ENCODE data around the gene TXLNB.
"Not testable (repeated sequence)": the region's sequence is repeated elsewhere in the genome, so short reads cannot be mapped to it uniquely, and the experiment has no call there.

TXLNB gene

GRCh38 chr6:139311831-139312230, 20.0 kb upstream of the TXLNB start:
- DNase-seq (ENCODE audit: low read depth), result no peak

DNA sequence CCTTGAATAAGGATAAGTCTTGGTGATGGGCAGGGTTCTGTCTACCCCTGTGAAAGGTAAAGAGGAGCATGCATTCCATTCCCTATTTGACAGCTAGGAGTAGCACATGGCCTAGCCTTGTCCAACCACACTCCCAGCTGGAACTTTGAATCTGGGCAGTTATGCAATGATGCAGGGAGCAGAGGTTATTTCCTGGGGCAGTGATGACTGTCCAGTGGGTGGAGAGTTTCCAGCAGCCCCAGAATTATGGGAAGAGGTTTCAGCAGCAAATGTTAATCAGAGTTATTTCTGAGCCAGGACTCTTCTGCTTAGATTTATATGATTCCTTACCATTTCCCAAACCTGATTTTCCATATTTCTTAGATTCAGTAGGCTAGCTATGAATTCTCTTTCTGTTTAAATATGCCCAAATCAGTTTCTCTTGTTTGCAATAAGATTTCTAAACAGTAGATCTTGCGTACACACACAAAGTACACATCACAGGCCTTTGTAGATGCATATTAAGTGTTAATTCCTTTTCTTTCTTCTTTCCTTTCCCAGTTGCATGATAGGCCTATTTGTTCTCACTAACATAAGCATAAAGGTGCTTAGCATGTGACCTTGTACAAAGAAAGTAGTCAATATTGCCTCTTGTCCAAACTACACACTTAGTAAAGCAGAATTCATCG, 17.3 kb upstream of the TXLNB start:
- DNase-seq (ENCODE audit: low read depth), result no peak

DNA sequence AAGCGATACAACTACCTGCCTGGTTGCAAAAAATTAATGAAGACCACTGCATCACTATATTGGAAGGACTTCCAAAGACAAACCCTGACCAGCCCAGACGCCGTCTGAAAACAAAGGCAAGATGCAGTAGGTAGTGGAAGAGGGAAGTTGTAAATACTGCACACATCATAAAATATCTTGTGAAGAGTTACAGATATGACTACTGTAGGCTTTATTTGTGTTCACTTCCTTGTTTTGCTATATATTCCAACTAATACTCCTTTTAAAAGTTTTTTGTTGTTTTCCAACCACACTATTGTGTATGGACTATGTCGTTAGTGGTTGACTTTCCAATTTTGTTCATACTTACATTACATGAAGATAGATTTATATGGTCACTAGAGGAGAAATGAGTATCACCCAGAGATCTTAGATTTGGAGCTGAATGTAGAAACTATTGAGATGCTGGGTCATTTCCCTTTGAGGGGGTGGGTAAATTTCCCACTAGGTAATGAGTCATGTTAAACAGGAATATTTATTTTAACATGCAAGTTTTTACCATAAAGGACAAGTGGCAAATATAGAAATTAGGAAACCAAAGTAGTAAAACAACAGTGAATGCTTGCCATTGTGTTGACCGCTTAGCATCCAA, 16.6 kb upstream of the TXLNB start:
- DNase-seq (ENCODE audit: low read depth), result no peak

DNA sequence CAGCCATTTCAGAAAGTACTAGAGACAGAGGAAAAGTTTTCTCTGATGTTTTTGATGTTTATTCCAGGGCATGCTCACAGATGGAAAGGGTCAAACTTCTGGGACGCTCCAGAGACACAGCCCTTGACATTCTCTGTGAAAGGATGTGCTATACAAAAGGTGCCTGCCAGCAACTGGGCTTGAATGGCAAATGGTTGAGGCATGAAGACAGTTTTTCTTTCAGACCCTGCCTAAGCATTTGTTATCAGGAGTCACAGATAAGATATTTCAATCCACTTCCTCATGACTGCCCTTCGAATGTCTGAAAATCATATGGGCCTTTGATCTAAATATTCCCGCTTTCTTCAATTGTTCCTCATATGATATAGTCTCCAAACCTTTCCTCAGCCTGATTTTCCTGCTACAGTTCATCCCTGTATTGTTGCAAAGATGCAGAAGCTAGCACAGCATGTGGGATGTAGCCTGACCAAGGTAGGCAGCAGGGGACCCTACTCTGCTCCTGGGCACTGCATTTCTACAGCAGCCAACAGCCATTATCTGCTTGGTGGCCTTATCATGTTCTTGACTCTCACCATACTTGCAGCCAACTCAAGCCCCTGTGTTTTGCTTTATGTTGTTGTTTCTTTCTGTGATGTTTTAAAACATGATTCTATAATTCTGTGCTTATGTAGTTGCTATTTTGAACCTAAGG, 14.6 kb upstream of the TXLNB start:
- DNase-seq (ENCODE audit: low read depth), result no peak

DNA sequence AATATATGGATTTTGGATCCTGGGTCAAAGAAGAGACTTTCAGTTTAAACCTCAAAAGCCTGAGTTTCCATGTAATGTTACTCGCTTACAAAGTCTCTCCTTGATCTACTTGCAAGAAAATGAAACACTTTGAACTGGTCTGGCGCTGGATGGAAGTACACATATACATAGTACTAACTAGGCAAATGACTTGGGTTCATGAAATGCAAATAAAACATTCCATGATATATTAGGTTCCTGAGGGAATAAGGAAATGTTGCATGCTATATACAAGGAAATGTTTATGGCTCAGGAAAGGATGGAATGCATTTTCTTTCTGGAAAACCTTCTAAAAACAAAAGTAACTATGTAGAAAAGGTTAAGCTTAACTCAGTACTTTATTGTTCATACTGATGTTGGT, 11.4 kb upstream of the TXLNB start:
- DNase-seq (ENCODE audit: low read depth), result no peak

DNA sequence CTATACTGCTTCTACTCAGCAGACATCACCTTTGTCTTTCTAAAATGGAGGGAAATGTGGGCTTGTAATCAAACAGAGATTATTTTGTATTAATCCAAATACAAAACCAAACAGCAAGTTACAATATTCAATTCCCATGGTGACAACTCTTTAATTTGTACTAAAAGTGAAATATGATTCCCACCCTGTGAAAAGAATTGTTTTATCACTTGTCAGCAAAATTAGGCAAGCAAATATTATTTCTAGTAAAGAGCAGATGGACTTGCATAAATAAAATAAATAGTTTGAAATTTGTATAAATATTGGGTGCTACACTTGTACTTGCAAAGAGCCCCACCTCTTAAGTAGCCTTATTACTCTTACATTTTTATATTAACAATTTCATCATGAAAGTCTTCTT, 6.1 kb upstream of the TXLNB start:
- DNase-seq (ENCODE audit: low read depth), result no peak

GRCh38 chr6:139296927-139297326, 5.1 kb upstream of the TXLNB start:
- DNase-seq (ENCODE audit: low read depth), result no peak

- no peak for DNase-seq (ENCODE audit: low read depth)
Measured at GRCh38 chr6:139295901-139296300, 4.1 kb upstream of the TXLNB start.

GRCh38 chr6:139294090-139294489, 2.3 kb upstream of the TXLNB start:
- DNase-seq (ENCODE audit: low read depth), result no peak

GRCh38 chr6:139293230-139293629, 1.4 kb upstream of the TXLNB start:
- not testable (repeated sequence) for DNase-seq (ENCODE audit: low read depth)

DNA sequence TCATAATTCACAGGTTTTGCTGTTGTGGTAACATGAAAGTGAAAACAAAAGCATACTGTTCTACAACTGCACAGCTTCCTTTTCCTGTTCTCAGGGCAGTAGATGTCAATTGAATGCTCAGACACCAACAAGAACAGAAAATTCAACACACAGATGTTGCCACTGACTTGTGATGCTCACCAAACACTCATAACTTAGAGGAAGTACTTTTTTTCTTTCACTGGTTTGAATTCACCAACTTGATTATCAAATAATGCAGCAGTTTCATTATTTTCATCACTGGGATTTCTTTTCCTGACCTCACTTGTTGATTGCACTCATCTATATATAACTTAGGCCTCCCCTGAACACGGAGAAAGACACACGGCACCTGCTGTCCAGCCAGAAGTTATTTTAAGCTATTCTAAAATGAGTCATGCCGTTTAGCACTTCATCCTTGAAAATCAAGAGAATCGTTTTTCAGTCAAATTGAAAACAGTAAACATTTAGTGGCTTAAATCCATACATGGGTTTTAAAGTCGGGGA, 949 bp downstream of the TXLNB start:
- DNase-seq (ENCODE audit: low read depth), result no peak

DNA sequence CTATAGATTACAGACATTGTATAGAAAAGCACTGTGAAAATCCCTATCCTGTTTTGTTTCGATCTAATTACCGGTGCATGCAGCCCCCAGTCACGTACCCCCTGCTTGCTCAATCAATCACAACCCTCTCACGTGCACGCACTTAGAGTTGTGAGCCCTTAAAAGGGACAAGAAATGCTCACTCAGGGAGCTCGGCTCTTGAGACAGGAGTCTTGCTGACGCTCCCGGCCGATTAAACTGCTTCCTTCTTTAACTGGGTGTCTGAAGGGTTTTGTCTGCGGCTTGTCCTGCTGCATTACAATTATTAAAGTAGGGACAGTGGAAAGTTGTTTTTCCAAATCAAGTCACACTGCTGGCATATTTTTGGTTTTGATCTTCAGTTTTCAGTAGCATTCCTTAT, 2.6 kb downstream of the TXLNB start:
- DNase-seq (ENCODE audit: low read depth), result no peak

DNA sequence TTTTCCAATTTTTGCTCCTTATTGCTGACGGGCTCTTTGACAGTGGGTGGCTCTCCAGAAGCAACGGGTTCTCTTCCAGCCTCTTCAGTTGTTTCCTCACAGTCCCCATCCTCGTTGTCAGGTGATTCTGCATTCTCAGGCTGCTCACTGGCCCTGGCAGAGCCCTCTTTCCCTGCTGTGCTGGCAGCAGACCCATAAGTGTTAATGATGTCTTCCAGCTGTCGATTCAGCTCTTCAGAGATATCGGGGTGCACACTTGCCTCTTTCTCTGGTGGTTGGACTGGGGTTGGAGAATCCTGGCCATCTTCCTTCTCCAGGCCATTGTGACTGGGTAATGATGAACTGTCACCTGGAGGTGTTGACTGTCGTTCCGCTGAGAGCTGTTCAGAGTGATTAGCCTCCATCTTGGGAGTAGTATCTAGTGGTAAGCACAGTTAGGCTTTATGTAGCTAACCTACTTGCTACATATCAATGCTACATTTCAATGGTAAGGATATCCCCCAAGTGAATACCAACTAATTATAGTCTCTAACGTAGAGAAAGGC, 3.2 kb downstream of the TXLNB start:
- DNase-seq (ENCODE audit: low read depth), result no peak

- DNase-seq (ENCODE audit: low read depth), result no peak
Measured at GRCh38 chr6:139287868-139288267, 3.9 kb downstream of the TXLNB start.

DNA sequence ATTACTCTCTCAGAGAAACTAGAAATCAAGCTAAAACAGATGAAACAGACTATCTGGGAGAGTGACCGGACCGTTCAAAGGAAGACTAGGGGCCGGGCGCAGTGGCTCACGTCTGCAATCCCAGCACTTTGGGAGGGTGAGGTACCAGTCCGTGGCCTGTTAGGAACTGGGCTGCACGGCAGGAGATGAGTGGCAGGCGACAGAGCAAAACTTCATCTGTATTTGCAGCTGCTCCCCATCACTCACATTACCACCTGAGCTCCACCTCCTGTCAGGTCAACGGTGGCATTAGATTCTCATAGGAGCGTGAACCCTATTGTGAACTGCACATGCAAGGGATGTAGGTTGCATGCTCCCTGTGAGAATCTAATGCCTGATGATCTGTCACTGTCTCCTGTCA, 5.4 kb downstream of the TXLNB start:
- DNase-seq (ENCODE audit: low read depth), result not testable (repeated sequence)

GRCh38 chr6:139285590-139285989, 6.2 kb downstream of the TXLNB start:
- no peak for DNase-seq (ENCODE audit: low read depth)

DNA sequence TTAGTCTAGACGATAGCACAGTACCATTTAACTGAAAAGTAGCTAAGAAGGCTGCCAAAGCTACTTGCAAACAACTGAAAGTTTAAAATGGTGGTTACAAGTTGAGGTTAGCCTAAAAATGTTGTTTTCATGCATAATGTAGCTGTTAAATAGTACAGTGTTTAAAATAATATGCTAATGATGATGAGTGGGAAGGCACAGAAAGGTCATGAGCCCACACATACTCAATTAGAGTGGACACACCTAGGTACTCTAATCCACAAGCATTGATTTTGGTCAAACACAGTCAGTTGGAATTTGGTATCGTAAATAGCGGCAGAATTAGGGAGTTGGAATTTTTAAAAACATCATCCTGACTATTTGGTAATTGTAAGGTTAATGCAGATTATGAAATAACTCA, 7.0 kb downstream of the TXLNB start:
- DNase-seq (ENCODE audit: low read depth), result no peak

DNA sequence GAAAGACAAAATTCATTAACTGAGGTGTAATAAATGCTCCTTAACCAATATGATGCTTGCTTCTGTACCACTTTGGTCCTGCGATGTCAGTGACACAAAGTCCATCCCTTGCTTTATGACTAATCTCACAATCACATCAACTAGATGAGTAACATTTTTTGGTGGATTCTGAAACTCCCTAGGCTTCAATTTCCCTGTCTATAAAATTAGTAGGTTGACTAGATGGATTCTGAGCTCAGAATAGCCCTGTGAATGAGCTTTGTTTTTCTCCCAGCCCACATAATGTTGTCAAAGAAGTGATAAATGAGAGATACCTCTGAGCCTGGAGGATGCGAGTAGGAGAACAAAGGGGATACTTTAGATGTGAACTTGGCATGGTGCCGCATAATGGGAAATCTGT, 9.1 kb downstream of the TXLNB start:
- DNase-seq (ENCODE audit: low read depth), result no peak

- no peak for DNase-seq (ENCODE audit: low read depth)
Measured at GRCh38 chr6:139278190-139278589, 13.6 kb downstream of the TXLNB start.

DNA sequence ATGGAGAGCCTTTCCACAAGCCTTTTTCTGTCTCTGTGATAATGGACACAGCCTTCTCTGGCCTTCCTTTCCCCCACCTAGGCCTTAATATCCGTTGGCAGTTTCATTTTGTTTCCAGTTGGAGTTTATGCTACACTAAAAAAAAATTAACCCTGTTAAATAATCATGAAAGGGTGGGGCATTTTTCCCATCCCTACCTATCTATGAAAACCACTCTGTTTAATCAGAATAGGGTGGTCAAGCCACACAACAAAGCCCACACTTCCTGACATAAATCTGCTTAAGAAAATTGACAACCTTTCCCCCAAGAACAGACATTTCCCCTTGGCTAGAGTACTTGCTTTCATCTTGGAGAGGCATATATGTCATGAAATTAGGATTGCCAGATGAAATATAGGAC, 14.2 kb downstream of the TXLNB start:
- no peak for DNase-seq (ENCODE audit: low read depth)

- DNase-seq (ENCODE audit: low read depth), result no peak
Measured at GRCh38 chr6:139277161-139277560, 14.6 kb downstream of the TXLNB start.

DNA sequence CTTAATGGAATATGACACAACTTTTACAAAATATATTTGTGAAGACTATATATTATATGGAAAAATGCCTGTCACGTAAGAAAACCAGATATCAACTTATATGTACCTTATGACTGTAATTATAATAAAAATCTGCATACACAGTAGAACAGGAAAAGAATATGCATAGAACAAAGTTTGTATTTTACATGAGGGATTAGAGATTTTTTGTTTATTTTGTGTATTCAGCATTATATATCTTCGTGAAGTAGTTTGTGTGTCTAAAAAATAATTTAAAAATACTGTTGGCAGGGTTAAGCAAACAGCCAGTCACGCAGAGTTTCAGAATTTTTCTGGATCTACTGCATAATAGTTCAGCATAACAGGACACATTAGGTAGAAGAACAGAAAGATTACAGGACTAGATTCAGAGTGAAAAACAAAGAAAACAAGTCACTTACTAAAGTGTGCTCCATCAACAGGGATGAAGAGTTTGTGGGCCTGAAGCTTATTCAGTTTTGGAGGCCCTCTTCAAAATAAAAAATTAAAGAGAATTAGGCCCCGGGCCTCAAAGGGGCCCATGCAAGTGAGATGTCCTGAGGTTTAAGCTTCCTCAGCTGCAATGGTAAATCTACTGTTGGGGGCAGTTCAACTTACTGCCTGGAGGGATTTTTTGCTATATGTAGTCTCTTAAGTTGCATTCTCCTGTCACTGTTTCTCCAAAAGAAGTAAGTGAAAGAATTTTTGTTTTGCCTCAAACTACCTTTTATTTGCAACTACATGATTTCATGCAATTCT, 16.3 kb downstream of the TXLNB start:
- DNase-seq (ENCODE audit: low read depth), result no peak

All from stimulated activated CD8-positive, alpha-beta memory T cell treated with anti-CD3 and anti-CD28 coated beads, Interleukin-7, amount 100 ng/mL, for 24 hours (primary cell).